ENCODE measurements around the gene CPT1B. TPM values are rescaled to one million over a fixed set of nuclear protein-coding genes. Genes with fewer than 3 reads are reported as not detected.

The CPT1B gene
- total and polyA plus RNA-seq, 2 donors (not counting 1 experiment from before 2014, with no cell fraction given), result 55.0 to 109 TPM

DNA sequence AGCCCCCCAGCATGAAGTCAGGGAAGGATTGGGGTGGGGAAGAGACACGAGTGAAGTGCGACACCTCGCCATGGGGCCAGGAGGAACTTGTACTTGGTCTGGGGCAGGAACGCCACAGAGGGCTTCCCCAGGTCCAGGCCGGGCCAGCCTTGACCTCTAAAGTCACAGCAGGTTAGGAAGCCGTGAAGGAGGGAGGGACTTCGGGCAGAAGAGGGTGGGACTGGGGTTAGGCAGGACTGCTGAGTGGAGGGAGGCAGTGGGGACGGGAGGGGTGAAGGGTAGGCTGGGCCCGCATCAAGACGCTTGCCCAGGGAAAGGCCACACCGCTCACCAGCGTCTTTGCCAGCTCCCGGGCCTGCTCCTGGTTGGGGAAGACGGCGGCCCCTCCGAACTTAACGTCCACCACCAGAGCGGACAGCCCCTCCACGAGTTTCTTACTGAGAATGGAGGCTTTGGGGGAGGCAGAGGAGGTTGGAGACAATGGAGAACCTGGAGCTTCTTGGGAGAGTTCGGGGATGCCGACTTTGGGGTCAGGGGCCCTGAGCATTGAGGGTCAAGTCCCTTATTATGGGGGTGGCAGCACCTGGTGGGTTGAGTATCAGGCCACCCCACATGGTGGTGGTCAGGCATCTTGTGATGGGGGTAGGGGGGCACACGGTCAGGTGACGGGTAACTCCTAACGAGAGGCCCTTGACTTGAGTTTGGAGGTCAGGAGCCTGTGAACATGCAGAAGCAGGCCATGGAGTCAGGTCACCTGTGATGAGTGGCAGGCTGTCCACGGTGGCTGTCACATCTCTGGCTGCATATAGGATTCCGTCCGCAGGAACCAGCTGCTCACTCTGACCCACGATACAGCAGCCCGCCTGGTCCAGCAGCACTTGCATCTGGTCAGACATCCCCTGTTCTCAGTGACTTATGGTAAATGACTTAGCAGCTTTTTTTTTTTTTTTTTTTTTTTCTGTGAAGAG, 51.1 kb downstream of the CPT1B start:
- H3K36me3 ChIP-seq (replicated peaks in 1 of 2; ENCODE audit: control extremely low read depth in 1 of 2, control insufficient read depth in 1 of 2, extremely low read depth in 1 of 2, insufficient read depth in 2 of 2, low read length in 1 of 2), result peaks cover 0 to 17% of the 10 kb centered on the region in 2 experiments
- WGBS (ENCODE audit: insufficient coverage), result 27% methylated on average over 27 of the region's 29 CpGs
- Mint-ChIP-seq H3K9me3 (ENCODE audit: insufficient read depth) (no peaks in the 10 kb centered on the region), H3K4me1 (peaks cover 34% of the 10 kb centered on the region), H3K27me3 (no peaks in the 10 kb centered on the region), H3K27ac (peak overlapping the region; percentile 91), H3K4me3 (peak overlapping the region; percentile 86)
- peak overlapping the region; percentile 14 to 76 (median 69) for H3K4me3 ChIP-seq (ENCODE audit: control extremely low read depth in 1 of 5, extremely low read depth in 1 of 5, insufficient read depth in 1 of 5, low read depth in 2 of 5, low read length in 4 of 5)
- POLR2A ChIA-PET, result interaction anchor here (0.6 to 5.4 kb wide), 11 partner anchors 14 to 377 kb away, joined by 3 to 104 read pairs (median 4); partner anchors contain the start of genes KLHDC7B, LMF2, NCAPH2 and SYCE3
- H3K79me2 ChIP-seq (ENCODE audit: control insufficient read depth, insufficient read depth, low read length), result peaks cover 39% of the 10 kb centered on the region
- peak overlapping the region; percentile 98 for H3K4me2 ChIP-seq (replicated peaks; ENCODE audit: low read depth, low read length, poor library complexity, severe bottlenecking)
- TF ChIP-seq, protein P1, sequence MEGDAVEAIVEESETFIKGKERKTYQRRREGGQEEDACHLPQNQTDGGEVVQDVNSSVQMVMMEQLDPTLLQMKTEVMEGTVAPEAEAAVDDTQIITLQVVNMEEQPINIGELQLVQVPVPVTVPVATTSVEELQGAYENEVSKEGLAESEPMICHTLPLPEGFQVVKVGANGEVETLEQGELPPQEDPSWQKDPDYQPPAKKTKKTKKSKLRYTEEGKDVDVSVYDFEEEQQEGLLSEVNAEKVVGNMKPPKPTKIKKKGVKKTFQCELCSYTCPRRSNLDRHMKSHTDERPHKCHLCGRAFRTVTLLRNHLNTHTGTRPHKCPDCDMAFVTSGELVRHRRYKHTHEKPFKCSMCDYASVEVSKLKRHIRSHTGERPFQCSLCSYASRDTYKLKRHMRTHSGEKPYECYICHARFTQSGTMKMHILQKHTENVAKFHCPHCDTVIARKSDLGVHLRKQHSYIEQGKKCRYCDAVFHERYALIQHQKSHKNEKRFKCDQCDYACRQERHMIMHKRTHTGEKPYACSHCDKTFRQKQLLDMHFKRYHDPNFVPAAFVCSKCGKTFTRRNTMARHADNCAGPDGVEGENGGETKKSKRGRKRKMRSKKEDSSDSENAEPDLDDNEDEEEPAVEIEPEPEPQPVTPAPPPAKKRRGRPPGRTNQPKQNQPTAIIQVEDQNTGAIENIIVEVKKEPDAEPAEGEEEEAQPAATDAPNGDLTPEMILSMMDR (IDR thresholded peaks at IDR 0.05), result no peak
- no peak for TF ChIP-seq EZH2 (IDR thresholded peaks at IDR 0.05; ENCODE audit: borderline replicate concordance, insufficient read depth, low read depth, low read length, poor library complexity, severe bottlenecking)
- no peaks in the 10 kb centered on the region for H3K27me3 ChIP-seq (replicated peaks in 1 of 4; ENCODE audit: control extremely low read depth in 1 of 4, control insufficient read depth in 3 of 4, insufficient read depth in 4 of 4, low read length in 3 of 4)
- ATAC-seq (ENCODE audit: low read depth) (no peak), DNase-seq (peak; percentile 73)
- peaks cover 27% of the 10 kb centered on the region for H4K20me1 ChIP-seq (ENCODE audit: control insufficient read depth, insufficient read depth, low read length, poor library complexity, severe bottlenecking)
- H2AFZ ChIP-seq (ENCODE audit: insufficient read depth, low read depth, low read length, poor library complexity, severe bottlenecking), result peak overlapping the region; percentile 78
- peaks cover 17 to 56% of the 10 kb centered on the region in 2 donors for H3K4me1 ChIP-seq (ENCODE audit: control insufficient read depth in 2 of 2, insufficient read depth in 2 of 2, low read length in 2 of 2)
- peak overlapping the region; percentile 83 to 90 for H3K27ac ChIP-seq (ENCODE audit: low read length in 2 of 2)
- peak overlapping the region; percentile 89 for H3K9ac ChIP-seq (ENCODE audit: low read length)
- peaks cover 0 to 9% (median 0%) of the 10 kb centered on the region in 3 donors for H3K9me3 ChIP-seq (ENCODE audit: control extremely low read depth in 1 of 3, control insufficient read depth in 2 of 3, insufficient read depth in 1 of 3, low read length in 2 of 3)
- CTCF ChIA-PET, result interaction anchor here (0.7 to 5.5 kb wide), 10 partner anchors 12 to 285 kb away, joined by 3 to 81 read pairs (median 4); partner anchors contain the start of genes KLHDC7B and SYCE3
- intact Hi-C loops (cut with micrococcal nuclease), result loop anchor here (1.0 to 5.0 kb wide), 3 partner anchors 18 to 55 kb away; partner anchors contain the start of genes KLHDC7B and SYCE3
